ENCODE data around the gene MLXIP. TPM values are rescaled to one million over a fixed set of nuclear protein-coding genes. Genes with fewer than 3 reads are reported as not detected.

The MLXIP gene
- total RNA-seq, 1 experiment from 2014 or later: 32.4 TPM

- H3K4me3 Mint-ChIP-seq: no peak overlapping the region
These were observed 116.8 kb downstream of the MLXIP start for GRCh38 chr12:122195405-122195804.

More at GRCh38 chr12:122195405-122195804, 116.8 kb downstream of the MLXIP start:
- Histone ChIP-seq H2AFZ (ENCODE audit: low read length) (no peak overlapping the region), H3K27ac (ENCODE audit: insufficient read length, low read depth, low read length) (no peak overlapping the region), H2BK12ac (ENCODE audit: insufficient read length, low read depth, low read length) (no peak overlapping the region), H2BK5ac (ENCODE audit: insufficient read length, low read length) (no peak overlapping the region), H2BK120ac (ENCODE audit: low read depth, low read length, poor library complexity, severe bottlenecking) (no peak overlapping the region), H3K23me2 (ENCODE audit: insufficient read length, low read depth, low read length, poor library complexity, severe bottlenecking) (no peaks in the 10 kb centered on the region), H3K27me3 (ENCODE audit: insufficient read depth, low read length) (no peaks in the 10 kb centered on the region), H3K18ac (ENCODE audit: insufficient read length, low read depth, low read length) (no peak overlapping the region), H2AK5ac (ENCODE audit: insufficient read length, low read length) (no peak overlapping the region), H3K4me1 (ENCODE audit: insufficient read depth, low read length) (peaks cover 2% of the 10 kb centered on the region), H2BK20ac (ENCODE audit: low read depth, low read length, poor library complexity, severe bottlenecking) (no peak overlapping the region), H3K4me2 (ENCODE audit: insufficient read depth, insufficient read length, low read length) (no peak overlapping the region), H3K56ac (ENCODE audit: insufficient read length, low read depth, low read length) (no peak overlapping the region), H3K23ac (ENCODE audit: insufficient read length, low read depth, low read length) (no peak overlapping the region), H4K20me1 (ENCODE audit: control insufficient read depth, insufficient read depth, insufficient read length) (no peaks in the 10 kb centered on the region), H2BK15ac (ENCODE audit: low read depth, low read length) (no peak overlapping the region), H3K4ac (ENCODE audit: low read depth, low read length) (no peak overlapping the region), H3K14ac (ENCODE audit: insufficient read depth, low read length) (no peak overlapping the region), H4K91ac (ENCODE audit: insufficient read length, low read depth, low read length) (no peak overlapping the region), H4K5ac (ENCODE audit: insufficient read length, low read depth, low read length) (no peak overlapping the region), H3K9me3 (ENCODE audit: control insufficient read depth, low read depth, low read length) (no peaks in the 10 kb centered on the region), H4K8ac (replicated peaks; ENCODE audit: insufficient read length, low read depth, low read length) (no peak overlapping the region), H3K9ac (ENCODE audit: extremely low read depth, insufficient read length, low read length) (no peak overlapping the region), H3T11ph (ENCODE audit: low read length) (no peak overlapping the region), H3K79me1 (ENCODE audit: insufficient read depth, low read depth, low read length, poor library complexity, severe bottlenecking) (no peaks in the 10 kb centered on the region), H3K79me2 (ENCODE audit: insufficient read depth, low read length) (no peaks in the 10 kb centered on the region)
- no peak for DNase-seq
- no CpG with 5 or more reads among the region's 4 CpGs for WGBS (ENCODE audit: extremely low coverage, insufficient read length, low lambda C conversion rate)
- Mint-ChIP-seq H3K9me3 (peaks cover 4 to 10% of the 10 kb centered on the region in 2 experiments), H3K4me1 (peaks cover 3 to 8% of the 10 kb centered on the region in 2 experiments; a peak in 3 of 4 replicates), H3K36me3 (ENCODE audit: insufficient read depth in 1 of 3, low read depth in 3 of 3) (no peaks in the 10 kb centered on the region; a peak in 1 of 7 replicates), H3K27ac (no peak overlapping the region), H3K27me3 (ENCODE audit: low read depth) (peaks cover 13% of the 10 kb centered on the region)
- TF ChIP-seq CTCF (conservative IDR thresholded peaks at IDR 0.05): no peak

Other genes with a start within 250 kb of the MLXIP start
- gene HPD, start 219.9 kb upstream of the MLXIP start, total RNA-seq (2021): 0.22 TPM in 1 of 2 replicates, not detected in the other
- 39.9 and 41.2 TPM in 2 replicates for gene PSMD9, start 190.0 kb upstream of the MLXIP start, total RNA-seq (2021)
- gene CFAP251, start 160.2 kb upstream of the MLXIP start, total RNA-seq (2021): 0.81 and 0.97 TPM in 2 replicates
- gene BCL7A, start 56.9 kb upstream of the MLXIP start, total RNA-seq (2021): 17.8 and 18.2 TPM in 2 replicates
- gene IL31, start 95.5 kb downstream of the MLXIP start, total RNA-seq (2021): not detected in 2 replicates
- gene LRRC43, start 104.4 kb downstream of the MLXIP start, total RNA-seq (2021): 0.46 and 0.53 TPM in 2 replicates
- 0.92 and 1.0 TPM in 2 replicates for gene B3GNT4, start 125.0 kb downstream of the MLXIP start, total RNA-seq (2021)
- gene DIABLO, start 147.3 kb downstream of the MLXIP start, total RNA-seq (2021): 70.0 and 74.6 TPM in 2 replicates
- 44.3 and 45.9 TPM in 2 replicates for gene VPS33A, start 187.7 kb downstream of the MLXIP start, total RNA-seq (2021)

All from H9 (cell line).